Measurements from ENCODE around the gene SESTD1. TPM values are rescaled to one million over a fixed set of nuclear protein-coding genes. Genes with fewer than 3 reads are reported as not detected.

The SESTD1 gene
- total and polyA plus RNA-seq, 2 of the 8 experiments (the other 6 are each of a cell fraction or from before 2014, with no cell fraction given) = 5.2 to 49.6 TPM

GRCh38 chr2:179298666-179299065 lies 34.0 kb upstream of the SESTD1 start (continued):
- TF ChIP-seq CREB1 (IDR thresholded peaks at IDR 0.05) (no peak), SUZ12 (IDR thresholded peaks at IDR 0.05; ENCODE audit: low read length) (no peak)
